ENCODE results near the gene GMCL1. TPM values are rescaled to one million over a fixed set of nuclear protein-coding genes. Genes with fewer than 3 reads are reported as not detected.
A peak's percentile ranks its signal among the peaks of the same experiment; 100 is the strongest.

GMCL1 gene
- total and polyA plus RNA-seq, 9 of the 15 experiments (the other 6 are each of a cell fraction or from before 2014, with no cell fraction given): 7.0 to 27.3 (median 15.4) TPM

DNA sequence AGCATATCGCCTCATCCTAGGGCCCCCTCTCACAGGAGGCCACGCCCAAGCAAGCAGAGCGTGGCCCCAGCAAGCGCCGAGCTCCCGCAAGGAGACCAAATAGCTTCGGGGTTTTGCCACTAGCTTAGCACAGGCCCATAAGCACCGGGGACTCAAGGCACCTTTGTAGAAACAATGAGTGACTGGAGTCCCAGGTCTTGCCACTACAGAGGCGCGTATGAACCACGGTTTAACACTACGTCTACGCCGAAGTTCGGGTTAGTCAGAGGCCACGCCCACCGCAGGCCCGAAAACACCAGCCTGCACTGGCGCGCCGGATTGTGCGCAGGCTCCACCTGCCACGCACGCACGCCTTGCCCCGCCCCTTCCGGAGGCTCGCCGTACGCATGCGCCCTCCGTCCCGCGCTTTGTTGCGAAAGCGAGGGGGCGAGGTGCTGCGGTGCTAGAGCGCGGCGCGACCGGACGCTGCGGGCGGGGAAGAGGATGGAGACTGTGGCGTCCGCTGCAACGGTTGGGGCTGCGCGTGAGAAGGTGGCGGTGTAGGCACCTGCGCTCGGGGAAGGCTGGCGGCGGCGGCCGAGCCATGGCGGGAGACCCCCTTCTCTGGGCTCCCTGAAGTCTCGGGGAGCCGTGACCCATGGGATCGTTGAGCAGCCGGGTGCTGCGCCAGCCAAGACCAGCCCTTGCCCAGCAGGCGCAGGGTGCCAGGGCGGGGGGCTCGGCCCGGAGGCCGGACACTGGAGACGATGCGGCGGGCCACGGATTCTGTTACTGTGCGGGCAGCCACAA is at the start of gene GMCL1 (continued):
- TF ChIP-seq, protein P1, sequence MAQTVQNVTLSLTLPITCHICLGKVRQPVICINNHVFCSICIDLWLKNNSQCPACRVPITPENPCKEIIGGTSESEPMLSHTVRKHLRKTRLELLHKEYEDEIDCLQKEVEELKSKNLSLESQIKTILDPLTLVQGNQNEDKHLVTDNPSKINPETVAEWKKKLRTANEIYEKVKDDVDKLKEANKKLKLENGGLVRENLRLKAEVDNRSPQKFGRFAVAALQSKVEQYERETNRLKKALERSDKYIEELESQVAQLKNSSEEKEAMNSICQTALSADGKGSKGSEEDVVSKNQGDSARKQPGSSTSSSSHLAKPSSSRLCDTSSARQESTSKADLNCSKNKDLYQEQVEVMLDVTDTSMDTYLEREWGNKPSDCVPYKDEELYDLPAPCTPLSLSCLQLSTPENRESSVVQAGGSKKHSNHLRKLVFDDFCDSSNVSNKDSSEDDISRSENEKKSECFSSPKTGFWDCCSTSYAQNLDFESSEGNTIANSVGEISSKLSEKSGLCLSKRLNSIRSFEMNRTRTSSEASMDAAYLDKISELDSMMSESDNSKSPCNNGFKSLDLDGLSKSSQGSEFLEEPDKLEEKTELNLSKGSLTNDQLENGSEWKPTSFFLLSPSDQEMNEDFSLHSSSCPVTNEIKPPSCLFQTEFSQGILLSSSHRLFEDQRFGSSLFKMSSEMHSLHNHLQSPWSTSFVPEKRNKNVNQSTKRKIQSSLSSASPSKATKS (CRISPR knock-in tag; IDR thresholded peaks at IDR 0.05): no peak
- TF ChIP-seq ZNF282 (CRISPR knock-in tag; IDR thresholded peaks at IDR 0.05) (0 out of 2 replicates have a peak, but pooled peaks have one; percentile 9), NR0B1 (IDR thresholded peaks at IDR 0.05; ENCODE audit: partially characterized antibody) (no peak), ZFX (CRISPR knock-in tag; IDR thresholded peaks at IDR 0.05) (peak; percentile 97), RBFOX2 (IDR thresholded peaks at IDR 0.05; ENCODE audit: low read depth, low read length) (peak; percentile 96), FOXK1 (CRISPR knock-in tag; IDR thresholded peaks at IDR 0.05; ENCODE audit: borderline replicate concordance) (no peak), RBM17 (IDR thresholded peaks at IDR 0.05; ENCODE audit: borderline replicate concordance, low read depth, low read length) (no peak), NFRKB (IDR thresholded peaks at IDR 0.05; ENCODE audit: low read depth) (peak; percentile 70; the same call in 1 of the 2 replicates), THRAP3 (IDR thresholded peaks at IDR 0.05; ENCODE audit: borderline replicate concordance) (no peak), HOMEZ (CRISPR knock-in tag; IDR thresholded peaks at IDR 0.05) (no peak), ZNF324 (CRISPR knock-in tag; IDR thresholded peaks at IDR 0.05) (no peak), ZNF586 (CRISPR knock-in tag; conservative IDR thresholded peaks at IDR 0.05) (no peak), SRSF3 (IDR thresholded peaks at IDR 0.05; ENCODE audit: insufficient read depth, low read length) (no peak), POLR2AphosphoS2 (IDR thresholded peaks at IDR 0.05; ENCODE audit: low read length) (no peak; the same call in 1 of the 2 replicates)
- TF ChIP-seq, protein P2, sequence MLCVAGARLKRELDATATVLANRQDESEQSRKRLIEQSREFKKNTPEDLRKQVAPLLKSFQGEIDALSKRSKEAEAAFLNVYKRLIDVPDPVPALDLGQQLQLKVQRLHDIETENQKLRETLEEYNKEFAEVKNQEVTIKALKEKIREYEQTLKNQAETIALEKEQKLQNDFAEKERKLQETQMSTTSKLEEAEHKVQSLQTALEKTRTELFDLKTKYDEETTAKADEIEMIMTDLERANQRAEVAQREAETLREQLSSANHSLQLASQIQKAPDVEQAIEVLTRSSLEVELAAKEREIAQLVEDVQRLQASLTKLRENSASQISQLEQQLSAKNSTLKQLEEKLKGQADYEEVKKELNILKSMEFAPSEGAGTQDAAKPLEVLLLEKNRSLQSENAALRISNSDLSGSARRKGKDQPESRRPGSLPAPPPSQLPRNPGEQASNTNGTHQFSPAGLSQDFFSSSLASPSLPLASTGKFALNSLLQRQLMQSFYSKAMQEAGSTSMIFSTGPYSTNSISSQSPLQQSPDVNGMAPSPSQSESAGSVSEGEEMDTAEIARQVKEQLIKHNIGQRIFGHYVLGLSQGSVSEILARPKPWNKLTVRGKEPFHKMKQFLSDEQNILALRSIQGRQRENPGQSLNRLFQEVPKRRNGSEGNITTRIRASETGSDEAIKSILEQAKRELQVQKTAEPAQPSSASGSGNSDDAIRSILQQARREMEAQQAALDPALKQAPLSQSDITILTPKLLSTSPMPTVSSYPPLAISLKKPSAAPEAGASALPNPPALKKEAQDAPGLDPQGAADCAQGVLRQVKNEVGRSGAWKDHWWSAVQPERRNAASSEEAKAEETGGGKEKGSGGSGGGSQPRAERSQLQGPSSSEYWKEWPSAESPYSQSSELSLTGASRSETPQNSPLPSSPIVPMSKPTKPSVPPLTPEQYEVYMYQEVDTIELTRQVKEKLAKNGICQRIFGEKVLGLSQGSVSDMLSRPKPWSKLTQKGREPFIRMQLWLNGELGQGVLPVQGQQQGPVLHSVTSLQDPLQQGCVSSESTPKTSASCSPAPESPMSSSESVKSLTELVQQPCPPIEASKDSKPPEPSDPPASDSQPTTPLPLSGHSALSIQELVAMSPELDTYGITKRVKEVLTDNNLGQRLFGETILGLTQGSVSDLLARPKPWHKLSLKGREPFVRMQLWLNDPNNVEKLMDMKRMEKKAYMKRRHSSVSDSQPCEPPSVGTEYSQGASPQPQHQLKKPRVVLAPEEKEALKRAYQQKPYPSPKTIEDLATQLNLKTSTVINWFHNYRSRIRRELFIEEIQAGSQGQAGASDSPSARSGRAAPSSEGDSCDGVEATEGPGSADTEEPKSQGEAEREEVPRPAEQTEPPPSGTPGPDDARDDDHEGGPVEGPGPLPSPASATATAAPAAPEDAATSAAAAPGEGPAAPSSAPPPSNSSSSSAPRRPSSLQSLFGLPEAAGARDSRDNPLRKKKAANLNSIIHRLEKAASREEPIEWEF (CRISPR knock-in tag; IDR thresholded peaks at IDR 0.05): no peak
- TF ChIP-seq, protein P3, sequence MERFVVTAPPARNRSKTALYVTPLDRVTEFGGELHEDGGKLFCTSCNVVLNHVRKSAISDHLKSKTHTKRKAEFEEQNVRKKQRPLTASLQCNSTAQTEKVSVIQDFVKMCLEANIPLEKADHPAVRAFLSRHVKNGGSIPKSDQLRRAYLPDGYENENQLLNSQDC (CRISPR knock-in tag; IDR thresholded peaks at IDR 0.05): no peak
